ENCODE measurements around the gene CCDC102A. TPM values are rescaled to one million over a fixed set of nuclear protein-coding genes. Genes with fewer than 3 reads are reported as not detected.
A peak's percentile ranks its signal among the peaks of the same experiment; 100 is the strongest.
"Not testable (repeated sequence)": the region's sequence is repeated elsewhere in the genome, so short reads cannot be mapped to it uniquely, and the experiment has no call there.

The CCDC102A gene
- total and polyA plus RNA-seq, 9 of the 15 experiments (the other 6 are each of a cell fraction or from before 2014, with no cell fraction given): 0.03 to 4.9 (median 1.4) TPM

DNA sequence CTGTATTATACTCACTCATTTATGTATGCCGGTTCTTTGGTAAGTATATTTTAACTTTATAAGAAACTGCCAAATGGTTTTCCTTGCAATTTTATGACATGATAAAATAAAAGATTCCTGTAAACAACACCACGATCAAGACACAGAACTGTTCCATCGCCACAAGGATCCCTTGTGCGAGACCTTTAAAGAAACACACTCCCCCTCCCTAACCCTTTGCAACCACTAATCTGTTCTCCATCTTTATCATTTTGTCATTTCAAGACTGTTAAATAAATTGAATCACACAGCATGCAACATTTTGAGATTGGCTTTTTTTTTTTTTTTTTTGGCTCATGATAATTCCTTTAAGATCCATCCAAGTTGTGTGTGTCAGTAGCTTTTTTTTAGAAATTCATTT, 12.0 kb upstream of the CCDC102A start (continued):
- no peak for TF ChIP-seq ZNF655 (CRISPR knock-in tag; IDR thresholded peaks at IDR 0.05)

GRCh38 chr16:57547524-57547923, 11.2 kb upstream of the CCDC102A start:
- CTCF ChIA-PET (ENCODE audit: low intra/inter-chr PET ratio); H3K4me3 ChIP-seq; H2AFZ ChIP-seq (ENCODE audit: low read depth, low read length); H3K9me3 ChIP-seq (replicated peaks; ENCODE audit: control insufficient read depth, insufficient read depth, low read depth, low read length); H3K4me2 ChIP-seq (ENCODE audit: insufficient read depth, low read length); BruUV-seq (replicated peaks); H3K79me2 ChIP-seq (ENCODE audit: control insufficient read depth, insufficient read depth, low read length); H3K36me3 ChIP-seq (ENCODE audit: control insufficient read depth, insufficient read depth, low read length); H3K9ac ChIP-seq (ENCODE audit: insufficient read depth in 1 of 2, low read depth in 2 of 2, low read length in 2 of 2); DNase-seq (ENCODE audit: extremely low read depth in 1 of 4, low spot score in 3 of 4); intact Hi-C loops (cut with micrococcal nuclease); ATAC-seq; FAIRE-seq; in situ Hi-C loops (cut with MboI); H3K27me3 ChIP-seq (ENCODE audit: control insufficient read depth in 2 of 2, insufficient read depth in 2 of 2, low read length in 2 of 2); H4K20me1 ChIP-seq (replicated peaks; ENCODE audit: control insufficient read depth, insufficient read depth, low read length); H3K9me1 ChIP-seq (ENCODE audit: control insufficient read depth, insufficient read depth, low read length); H3K27ac ChIP-seq (ENCODE audit: extremely low read depth, low read depth, low read length): not testable (repeated sequence)
- 51% methylated on average over 11 of the region's 12 CpGs for WGBS (ENCODE audit: insufficient coverage, low coverage, missing lambda C conversion rate)
- peaks cover 10 to 23% of the 10 kb centered on the region in 2 experiments for H3K4me1 ChIP-seq (replicated peaks in 1 of 2; ENCODE audit: control insufficient read depth in 2 of 2, insufficient read depth in 2 of 2, low read length in 2 of 2)
- POLR2A ChIA-PET: interaction anchor here (1.1 kb wide), 1 partner anchor 10 kb away, joined by 3 read pairs; no protein-coding TSS in a partner anchor

- BruUV-seq (replicated peaks): no TSS peak
- Histone ChIP-seq H3K27me3 (ENCODE audit: control insufficient read depth in 2 of 2, insufficient read depth in 2 of 2, low read length in 2 of 2) (no peaks in the 10 kb centered on the region), H3K4me3 (no peak overlapping the region), H4K20me1 (replicated peaks; ENCODE audit: control insufficient read depth, insufficient read depth, low read length) (no peaks in the 10 kb centered on the region), H3K9ac (ENCODE audit: insufficient read depth in 1 of 2, low read depth in 2 of 2, low read length in 2 of 2) (peak overlapping the region in 1 of 2 experiments; percentile 71; a peak in 1 of 4 replicates), H3K9me1 (ENCODE audit: control insufficient read depth, insufficient read depth, low read length) (no peaks in the 10 kb centered on the region), H3K9me3 (replicated peaks; ENCODE audit: control insufficient read depth, insufficient read depth, low read depth, low read length) (no peaks in the 10 kb centered on the region), H3K4me1 (replicated peaks in 1 of 2; ENCODE audit: control insufficient read depth in 2 of 2, insufficient read depth in 2 of 2, low read length in 2 of 2) (peaks cover 10 to 32% of the 10 kb centered on the region in 2 experiments), H3K79me2 (ENCODE audit: control insufficient read depth, insufficient read depth, low read length) (no peaks in the 10 kb centered on the region), H2AFZ (ENCODE audit: low read depth, low read length) (peak overlapping the region; percentile 53), H3K36me3 (ENCODE audit: control insufficient read depth, insufficient read depth, low read length) (no peaks in the 10 kb centered on the region), H3K27ac (ENCODE audit: extremely low read depth, low read depth, low read length) (no peak overlapping the region), H3K4me2 (ENCODE audit: insufficient read depth, low read length) (peak overlapping the region; percentile 22; the same call in 1 of the 2 replicates)
- DNase-seq (ENCODE audit: extremely low read depth in 1 of 4, low spot score in 3 of 4): peak in 3 of 4 experiments; percentile 25 to 76 (median 59)
- in situ Hi-C loops (cut with MboI) (no loop called here), intact Hi-C loops (cut with micrococcal nuclease) (no loop called here)
- FAIRE-seq: peak; percentile 79
- WGBS (ENCODE audit: insufficient coverage, low coverage, missing lambda C conversion rate): 0% methylated on average over 4 of the region's 4 CpGs
- CTCF ChIA-PET (ENCODE audit: low intra/inter-chr PET ratio): no interaction called here
- POLR2A ChIA-PET: interaction anchor here (1.1 kb wide), 1 partner anchor 9 kb away, joined by 4 read pairs; no protein-coding TSS in a partner anchor
- ATAC-seq: peak; percentile 84
- TF ChIP-seq ZFP1 (CRISPR knock-in tag; IDR thresholded peaks at IDR 0.05) (no peak), LEF1 (IDR thresholded peaks at IDR 0.05) (peak; percentile 74; the same call in 1 of the 2 replicates), SMARCB1 (IDR thresholded peaks at IDR 0.05; ENCODE audit: insufficient read length, low read depth) (no peak), FOXP4 (CRISPR knock-in tag; IDR thresholded peaks at IDR 0.05; ENCODE audit: borderline replicate concordance) (no peak), E2F3 (CRISPR knock-in tag; IDR thresholded peaks at IDR 0.05) (no peak), CEBPB (tag; IDR thresholded peaks at IDR 0.05) (peak; percentile 47; the same call in 1 of the 2 replicates), NCOA4 (IDR thresholded peaks at IDR 0.05; ENCODE audit: partially characterized antibody) (no peak)
Measured at GRCh38 chr16:57544124-57544653, 7.8 kb upstream of the CCDC102A start.

Data from K562 (cell line).